MM.1S (cell line): ENCODE data around the gene RCSD1.

Source experiments
- DNase-seq: peaks from one replicate; pipeline ENCODE4 v3.0.0-alpha.2; 2015
- H2AFZ ChIP-seq: fragments of 300-600 bp; sonication (generic); 2 replicates; pipeline ENCODE4 v1.6.0; 2016; ENCODE audit warnings: antibody characterized with exemption, low read length
- H3F3A ChIP-seq: fragments of 300-600 bp; sonication (generic); 2 replicates; pipeline ENCODE4 v1.6.1; 2016; ENCODE audit warnings: mild to moderate bottlenecking, antibody characterized with exemption, low read length, moderate library complexity, mixed read lengths; ENCODE audit not compliant: insufficient read depth
- H3K27ac ChIP-seq: fragments of 300-600 bp; sonication (generic); 2 replicates; pipeline ENCODE4 v1.5.1; 2016; ENCODE audit warnings: mild to moderate bottlenecking, low read length
- H3K27me3 ChIP-seq: fragments of 300-600 bp; sonication (generic); replicated peaks from 2 replicates; pipeline ENCODE4 v1.6.0; 2016; ENCODE audit warnings: low read length; ENCODE audit not compliant: insufficient read depth
- H3K36me3 ChIP-seq: fragments of 300-600 bp; sonication (generic); replicated peaks from 2 replicates; pipeline ENCODE4 v1.6.1; 2016; ENCODE audit warnings: mild to moderate bottlenecking, low read length, mixed read lengths; ENCODE audit not compliant: insufficient read depth
- H3K4me1 ChIP-seq: fragments of 300-600 bp; sonication (generic); 2 replicates; pipeline ENCODE4 v1.6.1; 2016; ENCODE audit warnings: low read length, mixed read lengths
- H3K4me2 ChIP-seq: fragments of 300-600 bp; sonication (generic); 2 replicates; pipeline ENCODE4 v1.6.0; 2016; ENCODE audit warnings: low read depth, low read length
- H3K4me3 ChIP-seq: fragments of 300-600 bp; sonication (generic); 2 replicates; pipeline ENCODE4 v1.5.1; 2016; ENCODE audit warnings: low read length, mixed read lengths
- H3K79me2 ChIP-seq: fragments of 300-600 bp; sonication (generic); 2 replicates; pipeline ENCODE4 v1.6.1; 2016; ENCODE audit warnings: mixed run types, low read length, mixed read lengths
- H3K9ac ChIP-seq: fragments of 300-600 bp; sonication (generic); 2 replicates; pipeline ENCODE4 v1.6.1; 2016; ENCODE audit warnings: low read length, mixed read lengths
- H3K9me2 ChIP-seq: fragments of 300-600 bp; sonication (generic); replicated peaks from 2 replicates; pipeline ENCODE4 v1.6.1; 2016; ENCODE audit warnings: mild to moderate bottlenecking, low read length, mixed read lengths; ENCODE audit not compliant: insufficient read depth
- H3K9me3 ChIP-seq: fragments of 300-600 bp; sonication (generic); replicated peaks from 2 replicates; pipeline ENCODE4 v1.6.1; 2016; ENCODE audit warnings: mild to moderate bottlenecking, low read length, mixed read lengths; ENCODE audit not compliant: insufficient read depth
- H4K20me1 ChIP-seq: fragments of 300-600 bp; sonication (generic); 2 replicates; pipeline ENCODE4 v1.6.1; 2016; ENCODE audit warnings: mild to moderate bottlenecking, low read length, moderate library complexity, mixed read lengths; ENCODE audit not compliant: insufficient read depth
- CTCF ChIP-seq: fragments of 300-600 bp; sonication (generic); IDR thresholded peaks from 2 replicates; pipeline ENCODE4 v1.5.1; 2016; ENCODE audit warnings: antibody characterized with exemption, low read length, mixed read lengths
- EZH2 ChIP-seq: fragments of 300-600 bp; sonication (generic); optimal IDR thresholded peaks from 2 replicates; pipeline ENCODE3; 2017; ENCODE audit warnings: low read depth, mild to moderate bottlenecking, antibody characterized with exemption, low read length, mixed read lengths
- EZH2phosphoT487 ChIP-seq: fragments of 300-600 bp; sonication (generic); IDR thresholded peaks from 2 replicates; pipeline ENCODE4 v1.6.1; 2018; ENCODE audit warnings: antibody characterized with exemption, low read length

RCSD1 gene

GRCh38 chr1:167710836-167711235, 80.8 kb downstream of the RCSD1 start:
- H3K4me3 ChIP-seq = no peak overlapping the region

DNA sequence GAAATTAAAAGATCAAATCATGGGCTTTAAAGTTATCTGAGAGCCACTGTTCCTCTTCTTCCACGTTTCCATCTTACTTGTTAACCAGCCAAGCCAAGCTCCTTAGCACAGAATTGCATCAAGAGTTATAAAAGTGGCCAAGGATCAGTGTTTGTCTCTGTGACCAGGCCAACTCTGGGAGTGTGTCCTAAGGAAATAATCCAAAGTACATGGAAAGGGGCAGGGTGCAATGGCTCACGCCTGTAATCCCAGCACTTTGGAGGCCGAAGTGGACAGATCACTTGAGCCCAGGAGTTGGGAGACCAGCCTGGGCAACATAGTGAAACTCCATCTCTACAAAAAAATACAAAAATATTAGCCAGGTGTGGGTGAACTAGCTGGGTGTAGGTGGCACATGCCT, 81.8 kb downstream of the RCSD1 start:
- H3K9me2 ChIP-seq = no peaks in the 10 kb centered on the region
- no peak for DNase-seq
- no peak overlapping the region for H3K27ac ChIP-seq
- no peaks in the 10 kb centered on the region for H3K27me3 ChIP-seq
- no peak overlapping the region for H3K4me2 ChIP-seq
- H2AFZ ChIP-seq = no peak overlapping the region
- no peak overlapping the region for H3K9ac ChIP-seq
- no peak for TF ChIP-seq CTCF
- no peak for TF ChIP-seq EZH2phosphoT487
- TF ChIP-seq EZH2 = no peak
- no peaks in the 10 kb centered on the region for H3K36me3 ChIP-seq
- peaks cover 41% of the 10 kb centered on the region for H3F3A ChIP-seq
- no peaks in the 10 kb centered on the region for H3K9me3 ChIP-seq
- H3K4me3 ChIP-seq = no peak overlapping the region
- H4K20me1 ChIP-seq = no peaks in the 10 kb centered on the region
- peaks cover 24% of the 10 kb centered on the region for H3K4me1 ChIP-seq
- no peaks in the 10 kb centered on the region for H3K79me2 ChIP-seq

More at GRCh38 chr1:167710836-167711235, 80.8 kb downstream of the RCSD1 start:
- Histone ChIP-seq H3K9me2 (no peaks in the 10 kb centered on the region), H3K9ac (no peak overlapping the region), H4K20me1 (no peaks in the 10 kb centered on the region), H3K36me3 (no peaks in the 10 kb centered on the region), H3K27me3 (no peaks in the 10 kb centered on the region), H3K4me2 (peak overlapping the region; percentile 1; the same call in 1 of the 2 replicates), H3K79me2 (no peaks in the 10 kb centered on the region), H3K4me1 (peaks cover 33% of the 10 kb centered on the region), H3K9me3 (no peaks in the 10 kb centered on the region), H3K27ac (no peak overlapping the region), H2AFZ (no peak overlapping the region), H3F3A (peaks cover 40% of the 10 kb centered on the region)
- TF ChIP-seq CTCF (no peak), EZH2 (no peak)
- DNase-seq = peak; percentile 71

- peaks cover 25% of the 10 kb centered on the region for H3K4me1 ChIP-seq
- peak overlapping the region; percentile 75; the same call in 1 of the 2 replicates for H3K27ac ChIP-seq
- no peaks in the 10 kb centered on the region for H4K20me1 ChIP-seq
- H3F3A ChIP-seq = peaks cover 46% of the 10 kb centered on the region
- H3K4me2 ChIP-seq = peak overlapping the region; percentile 96
- H3K9ac ChIP-seq = peak overlapping the region; percentile 85
- peak; percentile 40 for DNase-seq
- H3K36me3 ChIP-seq = no peaks in the 10 kb centered on the region
- no peaks in the 10 kb centered on the region for H3K9me2 ChIP-seq
- no peaks in the 10 kb centered on the region for H3K27me3 ChIP-seq
- TF ChIP-seq CTCF (no peak), EZH2 (no peak)
- peak overlapping the region; percentile 99 for H2AFZ ChIP-seq
- no peaks in the 10 kb centered on the region for H3K9me3 ChIP-seq
- peak overlapping the region; percentile 78 for H3K4me3 ChIP-seq
- H3K79me2 ChIP-seq = no peaks in the 10 kb centered on the region
Measured at GRCh38 chr1:167713330-167714081, 83.5 kb downstream of the RCSD1 start.
